ENCODE measurements around the gene P4HA1.
"Not testable (repeated sequence)": the region's sequence is repeated elsewhere in the genome, so short reads cannot be mapped to it uniquely, and the experiment has no call there.

The P4HA1 gene

DNA sequence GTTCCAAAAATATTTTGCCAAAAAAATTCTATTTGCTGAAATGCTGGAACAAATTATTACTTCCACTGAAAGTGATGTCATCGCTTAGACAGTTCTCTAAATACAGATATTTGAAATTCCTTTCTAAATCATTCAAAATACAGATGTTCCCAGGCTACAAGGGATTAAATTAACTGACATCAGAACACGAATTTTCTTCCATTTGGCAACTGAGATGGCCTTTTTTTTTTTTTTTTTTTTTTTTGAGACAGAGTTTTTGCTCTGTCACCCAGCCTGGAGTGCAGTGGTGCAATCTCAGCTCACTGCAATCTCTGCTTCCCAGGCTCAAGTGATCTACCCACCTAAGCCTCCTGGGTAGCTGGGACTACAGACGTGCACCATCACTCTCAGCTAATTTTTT lies 57.0 kb downstream of the P4HA1 start:
- DNase-seq, result no peak

DNA sequence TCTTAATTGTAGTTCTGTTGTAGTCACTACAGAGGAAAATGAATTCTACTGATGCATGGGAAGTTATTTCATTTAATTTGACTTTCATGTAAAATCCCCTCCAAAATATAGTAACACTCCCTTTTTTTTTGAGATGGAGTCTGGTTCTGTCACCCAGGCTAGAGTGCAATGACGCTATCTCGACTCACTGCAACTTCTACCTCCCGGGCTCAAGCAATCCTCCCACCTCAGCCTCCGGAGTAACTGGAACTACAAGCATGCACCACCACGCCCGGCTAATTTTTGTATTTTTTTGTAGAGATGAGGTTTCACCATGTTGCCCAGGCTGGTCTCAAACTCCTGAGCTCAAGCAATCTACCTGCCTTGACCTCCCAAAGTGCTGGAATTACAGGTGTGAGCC lies 60.4 kb downstream of the P4HA1 start:
- not testable (repeated sequence) for DNase-seq

- no peak for DNase-seq
These were observed 64.1 kb downstream of the P4HA1 start for GRCh38 chr10:73032536-73032935.

DNA sequence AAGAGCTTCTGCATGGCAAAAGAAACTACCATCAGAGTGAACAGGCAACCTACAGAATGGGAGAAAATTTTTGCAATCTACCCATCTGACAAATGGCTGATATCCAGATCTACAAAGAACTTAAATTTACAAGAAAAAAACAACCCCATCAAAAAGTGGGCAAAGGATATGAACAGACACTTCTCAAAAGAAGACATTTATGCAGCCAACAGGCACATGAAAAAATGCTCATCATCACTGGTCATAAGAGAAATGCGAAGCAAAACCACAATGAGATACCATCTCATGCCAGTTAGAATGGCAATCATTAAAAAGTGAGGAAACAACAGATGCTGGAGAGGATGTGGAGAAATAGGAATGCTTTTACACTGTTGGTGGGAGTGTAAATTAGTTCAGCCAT lies 70.0 kb downstream of the P4HA1 start:
- not testable (repeated sequence) for DNase-seq

- not testable (repeated sequence) for DNase-seq
These were observed 73.1 kb downstream of the P4HA1 start for GRCh38 chr10:73023455-73024070.

GRCh38 chr10:73022961-73023360 lies 73.7 kb downstream of the P4HA1 start:
- DNase-seq, result not testable (repeated sequence)

DNA sequence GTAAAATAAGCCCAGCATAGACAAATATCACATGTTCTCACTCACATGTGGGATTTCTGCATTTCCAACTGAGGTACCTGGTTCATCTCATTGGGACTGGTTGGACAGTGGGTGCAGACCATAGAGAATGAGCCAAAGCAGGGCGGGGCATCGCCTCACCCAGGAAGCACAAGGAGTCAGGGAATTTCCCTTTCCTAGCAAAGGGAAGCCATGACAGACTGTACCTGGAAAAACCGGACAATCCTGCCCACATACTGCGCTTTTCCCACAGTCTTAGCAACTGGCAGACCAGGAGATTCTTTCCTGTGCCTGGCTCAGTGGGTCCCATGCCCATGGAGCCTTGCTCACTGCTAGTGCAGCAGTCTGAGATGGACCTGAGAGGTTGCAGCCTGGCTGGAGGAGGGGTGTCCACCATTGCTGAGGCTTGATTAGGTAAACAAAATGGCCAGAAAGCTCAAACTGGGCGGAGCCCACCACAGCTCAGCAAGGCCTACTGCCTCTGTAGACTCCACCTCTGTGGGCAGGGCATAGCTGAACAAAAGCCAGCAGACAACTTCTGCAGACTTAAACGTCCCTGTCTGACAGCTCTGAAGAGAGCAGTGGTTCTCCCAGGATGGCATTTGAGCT lies 75.0 kb downstream of the P4HA1 start:
- not testable (repeated sequence) for DNase-seq

GRCh38 chr10:73021050-73021449 lies 75.6 kb downstream of the P4HA1 start:
- no peak for DNase-seq

DNA sequence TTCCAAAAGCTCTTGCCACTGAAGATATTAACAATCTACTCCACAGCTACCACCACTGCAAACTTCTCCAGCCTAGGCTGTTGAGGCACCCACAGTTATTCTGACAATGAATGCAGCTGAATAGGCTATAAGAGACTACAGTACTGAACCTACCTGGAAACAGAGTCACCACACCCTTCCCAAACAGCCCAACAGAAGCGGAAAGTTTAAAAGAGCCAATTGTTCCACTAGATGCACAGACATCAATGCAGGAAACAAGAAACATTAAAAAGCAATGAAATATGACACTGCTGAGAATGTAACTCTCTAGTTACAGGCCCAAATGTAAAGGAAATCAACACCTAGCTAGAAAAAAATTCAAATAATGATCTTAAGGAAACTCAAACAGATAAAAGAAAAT lies 77.6 kb downstream of the P4HA1 start:
- no peak for DNase-seq

DNA sequence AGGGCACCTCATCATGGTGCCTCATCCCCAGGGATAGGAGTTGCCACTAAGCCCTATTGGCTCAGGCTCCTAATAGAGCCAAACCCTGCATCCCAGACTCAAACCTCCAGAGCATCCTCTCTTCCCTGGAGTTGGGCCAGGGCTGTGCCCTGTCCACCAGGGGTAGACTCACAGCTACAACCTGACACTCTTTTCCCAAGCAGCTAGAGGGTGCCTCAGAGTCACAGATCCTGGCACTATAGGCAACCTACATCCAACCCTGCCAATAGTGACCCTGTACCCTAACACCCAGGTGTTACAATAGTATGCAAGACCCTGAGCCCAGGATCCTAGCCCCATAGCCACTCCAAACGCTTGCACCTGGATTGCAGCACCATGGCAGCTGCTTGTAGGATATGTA lies 78.0 kb downstream of the P4HA1 start:
- DNase-seq, result no peak

GRCh38 chr10:73017955-73018480 lies 78.6 kb downstream of the P4HA1 start:
- DNase-seq, result no peak

DNA sequence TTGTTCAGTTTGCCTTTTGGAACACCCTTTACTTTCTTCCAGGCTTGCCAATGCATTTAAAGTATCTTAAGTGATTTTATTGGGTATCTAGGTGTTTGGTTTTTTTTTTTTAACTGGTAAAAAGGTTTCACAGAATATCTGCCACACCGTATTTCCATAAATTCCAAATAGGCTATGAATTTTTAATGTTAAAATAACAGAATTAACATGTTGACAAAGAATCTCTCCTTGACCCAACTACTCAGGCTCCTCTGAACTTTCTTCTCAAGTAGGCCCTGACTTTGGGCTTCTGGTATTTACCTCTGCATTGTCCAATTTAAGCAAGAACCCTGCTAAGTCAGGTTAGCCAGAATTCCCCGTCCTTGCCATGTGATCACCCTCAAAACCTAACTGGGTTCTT lies 80.9 kb downstream of the P4HA1 start:
- DNase-seq, result no peak

DNA sequence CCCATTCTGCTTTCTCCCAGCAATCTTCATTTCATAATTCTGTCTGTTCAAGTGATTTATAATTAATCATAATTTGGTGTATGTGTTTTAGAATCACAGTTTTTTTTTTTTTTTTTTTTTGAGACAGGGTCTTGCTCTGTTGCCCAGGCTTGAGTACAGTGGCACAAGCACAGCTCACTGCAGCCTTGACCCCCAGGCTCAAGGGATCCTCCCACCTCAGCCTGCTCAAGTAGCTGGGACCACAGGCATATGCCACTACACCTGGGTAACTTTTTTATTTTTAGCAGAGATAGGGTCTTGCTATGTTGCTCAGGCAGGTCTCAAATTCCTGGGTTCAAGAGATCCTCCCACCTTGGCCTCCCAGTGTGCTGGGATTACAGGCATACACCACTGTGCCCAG lies 92.8 kb downstream of the P4HA1 start:
- DNase-seq, result no peak

DNA sequence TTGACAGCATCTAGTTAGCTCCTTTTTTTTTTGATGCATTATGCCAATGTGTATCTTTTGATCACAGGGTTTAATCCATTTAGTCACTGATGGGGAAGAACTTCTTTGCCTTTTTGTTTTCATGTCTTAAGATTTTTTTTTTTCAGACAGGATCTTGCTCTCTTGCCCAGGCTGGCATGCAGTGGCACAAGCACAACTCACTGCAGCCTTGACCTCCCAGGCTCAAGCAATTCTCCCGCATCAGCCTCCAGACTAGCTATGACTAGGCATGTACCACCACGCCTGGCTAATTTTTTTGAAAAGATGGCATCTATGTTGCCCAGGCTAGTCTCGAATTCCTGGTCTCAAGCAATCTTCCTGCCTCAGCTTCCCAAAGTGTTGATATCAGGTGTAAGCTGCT lies 95.7 kb downstream of the P4HA1 start:
- DNase-seq, result no peak

DNA sequence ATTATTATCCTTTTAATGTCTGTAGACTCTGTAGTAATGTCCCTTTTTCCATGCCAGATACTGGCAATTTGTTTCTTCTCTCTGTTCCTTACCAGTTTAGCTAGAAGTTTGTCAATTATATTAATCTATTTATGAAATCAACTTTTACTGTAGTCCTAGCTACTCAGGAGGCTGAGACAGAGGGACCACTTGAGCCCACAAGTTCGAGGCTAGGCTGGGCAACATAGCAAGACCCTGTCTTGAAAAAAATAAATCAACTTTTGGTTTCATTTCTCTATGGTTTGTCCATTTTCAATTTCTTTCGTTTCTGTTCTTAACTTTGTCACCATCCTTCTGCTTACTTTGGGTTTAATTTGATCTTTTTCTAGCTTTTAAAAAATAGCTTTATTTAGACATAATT lies 99.6 kb downstream of the P4HA1 start:
- no peak for DNase-seq

- not testable (repeated sequence) for DNase-seq
These were observed 101.2 kb downstream of the P4HA1 start for GRCh38 chr10:72995459-72995858.

DNA sequence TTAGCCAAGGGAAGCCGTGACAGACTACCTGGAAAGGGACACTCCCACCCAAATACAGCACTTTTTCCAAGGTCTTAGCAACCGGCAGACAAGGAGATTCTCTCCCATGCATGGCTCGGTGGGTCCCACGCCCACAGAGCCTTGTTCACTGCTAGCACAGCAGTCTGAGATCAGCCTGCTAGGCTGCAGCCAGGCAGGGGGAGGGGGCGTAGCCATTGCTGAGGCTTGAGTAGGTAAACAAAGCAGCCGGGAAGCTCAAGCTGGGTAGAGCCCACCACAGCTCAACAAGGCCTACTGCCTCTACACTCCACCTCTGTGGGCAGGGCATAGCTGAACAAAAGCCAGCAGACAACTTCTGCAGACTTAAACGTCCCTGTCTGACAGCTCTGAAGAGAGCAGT lies 106.9 kb downstream of the P4HA1 start:
- DNase-seq, result not testable (repeated sequence)

GRCh38 chr10:72984618-72985017 lies 112.0 kb downstream of the P4HA1 start:
- DNase-seq, result not testable (repeated sequence)

DNA sequence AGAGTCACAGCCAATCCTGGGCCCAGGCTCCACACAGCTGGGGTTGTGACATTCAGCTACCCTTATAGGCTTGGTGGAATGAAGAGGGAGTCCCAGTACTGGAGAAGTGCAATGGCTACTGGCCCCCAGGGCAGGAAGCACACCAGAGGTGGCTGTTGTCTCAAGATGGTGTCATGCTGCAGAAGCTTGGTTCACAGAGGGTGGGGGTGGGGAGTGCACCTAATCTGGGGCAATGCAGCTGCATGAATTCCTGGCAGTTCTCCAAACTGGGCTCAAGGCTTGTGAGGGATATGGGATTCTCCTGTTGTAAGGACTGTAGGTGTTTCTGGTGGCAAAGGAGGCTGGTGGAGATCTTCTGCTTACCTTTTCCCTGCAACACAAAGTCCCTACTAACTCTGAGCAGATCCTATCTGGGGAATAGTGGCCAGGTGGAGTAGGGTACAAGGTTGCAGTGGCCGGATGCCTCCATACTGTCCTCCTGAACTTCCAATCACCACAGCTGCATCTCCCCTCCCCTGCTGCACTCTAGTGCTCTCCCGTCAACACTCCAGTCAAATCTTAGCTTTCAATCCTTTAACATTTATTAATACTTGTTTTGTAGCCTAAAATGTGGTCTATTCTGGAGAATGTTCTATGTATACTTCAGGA lies 114.7 kb downstream of the P4HA1 start:
- no peak for DNase-seq

DNA sequence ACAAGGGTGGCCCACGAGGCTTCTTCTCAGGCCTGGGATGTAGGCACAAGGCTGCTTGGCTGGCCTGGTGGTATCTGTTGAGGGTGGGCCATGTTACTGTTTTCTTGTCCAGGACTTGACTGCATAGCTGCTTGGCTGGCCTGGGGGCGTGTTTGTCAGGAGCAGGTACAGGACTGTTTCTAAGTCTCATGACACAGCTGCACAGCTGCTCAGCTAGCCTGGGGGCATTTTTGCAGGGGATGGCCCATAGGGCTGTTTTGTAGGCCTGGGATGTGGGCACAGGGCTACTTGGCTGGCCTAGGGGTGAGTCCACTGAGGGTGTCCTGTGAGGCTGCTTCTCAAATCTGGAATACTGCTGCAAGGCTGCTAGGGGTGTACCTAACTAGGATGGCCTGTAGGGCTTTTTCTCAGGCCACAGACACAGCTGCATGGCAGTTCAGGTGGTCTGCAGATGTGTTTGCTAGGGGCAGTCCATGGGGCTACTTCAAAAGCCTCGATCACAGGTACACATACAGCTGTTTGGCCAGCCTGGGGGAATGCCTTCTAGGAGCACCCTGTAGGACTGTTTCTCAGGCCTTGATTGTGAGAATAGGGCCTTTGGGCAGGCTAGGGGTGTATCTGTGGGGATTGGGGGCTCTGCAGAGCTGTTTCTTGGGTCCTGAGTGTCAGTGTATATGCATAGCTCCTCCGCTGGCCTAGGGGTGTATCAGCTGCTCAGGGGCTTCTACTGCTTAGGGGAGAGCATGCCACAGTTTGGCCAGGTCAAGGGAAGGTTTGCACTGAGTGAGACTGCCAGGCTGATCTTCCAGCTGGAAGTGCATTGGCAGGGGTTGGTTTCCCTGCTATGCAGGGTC lies 115.4 kb downstream of the P4HA1 start:
- no peak for DNase-seq

DNA sequence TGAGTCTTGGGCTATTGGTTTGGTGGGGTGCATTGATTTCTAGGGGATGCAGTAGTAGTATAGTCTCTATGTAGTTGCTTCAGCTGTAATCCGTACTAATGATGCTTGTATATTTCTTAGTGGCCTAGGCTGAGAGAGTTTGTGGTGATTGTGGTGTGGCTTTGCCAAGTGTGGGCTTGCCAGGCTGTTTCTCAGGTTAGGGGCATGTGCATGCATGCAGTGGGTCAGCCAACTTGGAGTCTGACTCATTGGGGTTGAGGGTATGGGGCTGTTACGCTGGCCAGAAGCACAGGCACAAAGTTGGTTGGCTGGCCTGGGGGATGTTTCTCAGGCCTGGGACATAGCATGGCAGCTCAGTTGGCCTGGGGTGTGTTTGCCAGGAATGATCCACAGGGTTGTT lies 116.3 kb downstream of the P4HA1 start:
- no peak for DNase-seq

DNA sequence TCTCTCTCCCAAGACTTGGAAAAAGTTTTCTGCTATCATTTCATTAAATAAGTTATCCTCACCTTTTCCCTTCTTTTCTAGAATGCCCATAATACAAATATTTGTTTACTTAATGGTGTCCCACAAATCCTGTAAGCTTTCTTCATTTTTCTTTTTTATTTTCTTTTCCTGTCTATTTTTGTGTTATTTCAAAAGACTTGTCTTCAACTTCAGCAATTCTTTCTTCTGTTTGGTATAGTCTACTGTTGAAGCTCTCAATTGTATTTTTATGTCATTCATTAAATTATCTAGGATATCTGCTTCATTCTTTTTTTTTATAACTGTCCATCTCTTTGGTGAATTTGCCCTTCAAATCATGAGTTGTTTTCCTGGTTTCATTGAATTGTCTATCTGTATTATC lies 117.0 kb downstream of the P4HA1 start:
- no peak for DNase-seq

- no peak for DNase-seq
These were observed 119.8 kb downstream of the P4HA1 start for GRCh38 chr10:72976886-72977285.

All from CD4-positive, alpha-beta T cell treated with Interleukin-1 beta for 1 hour (primary cell).